HEK293 (cell line): ENCODE results near the gene TBC1D12.

ENCODE experiments used
- GFI1B ChIP-seq: fragments of 450-650 bp; formaldehyde crosslinking; IDR thresholded peaks from 2 replicates; pipeline ENCODE4 v1.5.1; 2016; ENCODE audit warnings: missing biosample characterization, missing genetic modification characterization
- ZEB2 ChIP-seq: fragments of 450-650 bp; formaldehyde crosslinking; IDR thresholded peaks from 2 replicates; pipeline ENCODE4 v1.5.1; 2016; ENCODE audit warnings: missing biosample characterization, missing genetic modification characterization
- ZNF184 ChIP-seq: fragments of 450-650 bp; IDR thresholded peaks from 2 replicates; pipeline ENCODE4 v1.5.1; 2018; ENCODE audit warnings: missing biosample characterization, mild to moderate bottlenecking, missing genetic modification characterization
- ZNF274 ChIP-seq, 2 experiments: fragments of 200-500 bp in 1 of 2; fragments of 450-650 bp in 1 of 2; sonication (Bioruptor generic) in 1 of 2; formaldehyde crosslinking in 1 of 2; IDR thresholded peaks; 2 replicates each; pipeline versions ENCODE4 v1.5.1 to v1.6.1; 2014 to 2016; ENCODE audit warnings: borderline replicate concordance in 1 of 2, inconsistent platforms in 1 of 2, low read length in 1 of 2, missing biosample characterization in 1 of 2, missing genetic modification characterization in 1 of 2
- ZNF560 ChIP-seq: fragments of 450-650 bp; formaldehyde crosslinking; IDR thresholded peaks from 2 replicates; pipeline ENCODE4 v1.5.1; 2017; ENCODE audit warnings: missing biosample characterization, missing genetic modification characterization, borderline replicate concordance
- ZNF600 ChIP-seq: fragments of 450-650 bp; formaldehyde crosslinking; IDR thresholded peaks from 2 replicates; pipeline ENCODE4 v1.5.1; 2016; ENCODE audit warnings: missing biosample characterization, missing genetic modification characterization
- TF ChIP-seq, protein P1 (sequence below): fragments of 450-650 bp; formaldehyde crosslinking; IDR thresholded peaks from 2 replicates; pipeline ENCODE4 v1.5.1; 2016; ENCODE audit warnings: missing biosample characterization, missing genetic modification characterization
- TF ChIP-seq, protein P2 (sequence below): sonication (generic); formaldehyde crosslinking; IDR thresholded peaks from 2 replicates; pipeline ENCODE4 v1.8.1; 2022; ENCODE audit warnings: mild to moderate bottlenecking, moderate library complexity, missing genetic modification reagents
- TF ChIP-seq, protein P3 (sequence below): fragments of 450-650 bp; formaldehyde crosslinking; IDR thresholded peaks from 2 replicates; pipeline ENCODE4 v1.5.1; 2016; ENCODE audit warnings: missing biosample characterization, missing genetic modification characterization, borderline replicate concordance
- TF ChIP-seq, protein P4 (sequence below): fragments of 450-650 bp; formaldehyde crosslinking; IDR thresholded peaks from 2 replicates; pipeline ENCODE4 v1.5.1; 2016; ENCODE audit warnings: missing biosample characterization, missing genetic modification characterization

DNA sequence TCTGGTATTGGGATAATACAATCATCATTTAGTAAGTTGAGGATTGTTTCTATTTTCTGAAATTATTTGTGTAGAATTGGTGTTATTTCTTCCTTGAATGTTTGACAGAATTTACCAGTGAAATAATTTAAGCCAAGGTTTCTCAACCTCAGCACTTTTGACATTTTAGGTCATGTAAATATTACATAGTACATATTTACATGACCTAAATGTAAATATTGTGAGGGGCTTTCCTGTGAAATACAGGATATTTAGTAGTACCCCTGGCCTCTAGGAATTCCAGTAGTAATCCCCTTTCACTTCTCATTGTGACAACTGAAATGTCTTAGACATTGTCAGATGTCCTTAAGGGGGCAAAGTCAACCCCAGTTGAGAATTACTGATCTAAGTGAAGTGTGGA lies 59.8 kb downstream of the TBC1D12 start:
- TF ChIP-seq, protein P1, sequence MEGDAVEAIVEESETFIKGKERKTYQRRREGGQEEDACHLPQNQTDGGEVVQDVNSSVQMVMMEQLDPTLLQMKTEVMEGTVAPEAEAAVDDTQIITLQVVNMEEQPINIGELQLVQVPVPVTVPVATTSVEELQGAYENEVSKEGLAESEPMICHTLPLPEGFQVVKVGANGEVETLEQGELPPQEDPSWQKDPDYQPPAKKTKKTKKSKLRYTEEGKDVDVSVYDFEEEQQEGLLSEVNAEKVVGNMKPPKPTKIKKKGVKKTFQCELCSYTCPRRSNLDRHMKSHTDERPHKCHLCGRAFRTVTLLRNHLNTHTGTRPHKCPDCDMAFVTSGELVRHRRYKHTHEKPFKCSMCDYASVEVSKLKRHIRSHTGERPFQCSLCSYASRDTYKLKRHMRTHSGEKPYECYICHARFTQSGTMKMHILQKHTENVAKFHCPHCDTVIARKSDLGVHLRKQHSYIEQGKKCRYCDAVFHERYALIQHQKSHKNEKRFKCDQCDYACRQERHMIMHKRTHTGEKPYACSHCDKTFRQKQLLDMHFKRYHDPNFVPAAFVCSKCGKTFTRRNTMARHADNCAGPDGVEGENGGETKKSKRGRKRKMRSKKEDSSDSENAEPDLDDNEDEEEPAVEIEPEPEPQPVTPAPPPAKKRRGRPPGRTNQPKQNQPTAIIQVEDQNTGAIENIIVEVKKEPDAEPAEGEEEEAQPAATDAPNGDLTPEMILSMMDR (tag by site-specific recombination): no peak
- TF ChIP-seq ZNF560 (no peak), GFI1B (no peak), ZNF184 (no peak), ZNF274 (IDR thresholded peaks at IDR 0.05; ENCODE audit: low read length) (no peak), ZNF274 (tag by site-specific recombination; IDR thresholded peaks at IDR 0.05; ENCODE audit: borderline replicate concordance) (no peak), ZEB2 (tag by site-specific recombination) (no peak), ZNF600 (tag by site-specific recombination) (no peak)
- TF ChIP-seq, protein P2, sequence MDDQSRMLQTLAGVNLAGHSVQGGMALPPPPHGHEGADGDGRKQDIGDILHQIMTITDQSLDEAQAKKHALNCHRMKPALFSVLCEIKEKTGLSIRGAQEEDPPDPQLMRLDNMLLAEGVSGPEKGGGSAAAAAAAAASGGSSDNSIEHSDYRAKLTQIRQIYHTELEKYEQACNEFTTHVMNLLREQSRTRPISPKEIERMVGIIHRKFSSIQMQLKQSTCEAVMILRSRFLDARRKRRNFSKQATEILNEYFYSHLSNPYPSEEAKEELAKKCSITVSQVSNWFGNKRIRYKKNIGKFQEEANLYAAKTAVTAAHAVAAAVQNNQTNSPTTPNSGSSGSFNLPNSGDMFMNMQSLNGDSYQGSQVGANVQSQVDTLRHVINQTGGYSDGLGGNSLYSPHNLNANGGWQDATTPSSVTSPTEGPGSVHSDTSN (CRISPR knock-in tag): no peak
- TF ChIP-seq, protein P3, sequence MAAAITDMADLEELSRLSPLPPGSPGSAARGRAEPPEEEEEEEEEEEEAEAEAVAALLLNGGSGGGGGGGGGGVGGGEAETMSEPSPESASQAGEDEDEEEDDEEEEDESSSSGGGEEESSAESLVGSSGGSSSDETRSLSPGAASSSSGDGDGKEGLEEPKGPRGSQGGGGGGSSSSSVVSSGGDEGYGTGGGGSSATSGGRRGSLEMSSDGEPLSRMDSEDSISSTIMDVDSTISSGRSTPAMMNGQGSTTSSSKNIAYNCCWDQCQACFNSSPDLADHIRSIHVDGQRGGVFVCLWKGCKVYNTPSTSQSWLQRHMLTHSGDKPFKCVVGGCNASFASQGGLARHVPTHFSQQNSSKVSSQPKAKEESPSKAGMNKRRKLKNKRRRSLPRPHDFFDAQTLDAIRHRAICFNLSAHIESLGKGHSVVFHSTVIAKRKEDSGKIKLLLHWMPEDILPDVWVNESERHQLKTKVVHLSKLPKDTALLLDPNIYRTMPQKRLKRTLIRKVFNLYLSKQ (tag by site-specific recombination): no peak
- TF ChIP-seq, protein P4, sequence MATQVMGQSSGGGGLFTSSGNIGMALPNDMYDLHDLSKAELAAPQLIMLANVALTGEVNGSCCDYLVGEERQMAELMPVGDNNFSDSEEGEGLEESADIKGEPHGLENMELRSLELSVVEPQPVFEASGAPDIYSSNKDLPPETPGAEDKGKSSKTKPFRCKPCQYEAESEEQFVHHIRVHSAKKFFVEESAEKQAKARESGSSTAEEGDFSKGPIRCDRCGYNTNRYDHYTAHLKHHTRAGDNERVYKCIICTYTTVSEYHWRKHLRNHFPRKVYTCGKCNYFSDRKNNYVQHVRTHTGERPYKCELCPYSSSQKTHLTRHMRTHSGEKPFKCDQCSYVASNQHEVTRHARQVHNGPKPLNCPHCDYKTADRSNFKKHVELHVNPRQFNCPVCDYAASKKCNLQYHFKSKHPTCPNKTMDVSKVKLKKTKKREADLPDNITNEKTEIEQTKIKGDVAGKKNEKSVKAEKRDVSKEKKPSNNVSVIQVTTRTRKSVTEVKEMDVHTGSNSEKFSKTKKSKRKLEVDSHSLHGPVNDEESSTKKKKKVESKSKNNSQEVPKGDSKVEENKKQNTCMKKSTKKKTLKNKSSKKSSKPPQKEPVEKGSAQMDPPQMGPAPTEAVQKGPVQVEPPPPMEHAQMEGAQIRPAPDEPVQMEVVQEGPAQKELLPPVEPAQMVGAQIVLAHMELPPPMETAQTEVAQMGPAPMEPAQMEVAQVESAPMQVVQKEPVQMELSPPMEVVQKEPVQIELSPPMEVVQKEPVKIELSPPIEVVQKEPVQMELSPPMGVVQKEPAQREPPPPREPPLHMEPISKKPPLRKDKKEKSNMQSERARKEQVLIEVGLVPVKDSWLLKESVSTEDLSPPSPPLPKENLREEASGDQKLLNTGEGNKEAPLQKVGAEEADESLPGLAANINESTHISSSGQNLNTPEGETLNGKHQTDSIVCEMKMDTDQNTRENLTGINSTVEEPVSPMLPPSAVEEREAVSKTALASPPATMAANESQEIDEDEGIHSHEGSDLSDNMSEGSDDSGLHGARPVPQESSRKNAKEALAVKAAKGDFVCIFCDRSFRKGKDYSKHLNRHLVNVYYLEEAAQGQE: no peak
